H9 (cell line): Measurements from ENCODE around the gene TMEM30B. TPM values are rescaled to one million over a fixed set of nuclear protein-coding genes. Genes with fewer than 3 reads are reported as not detected.

ENCODE experiments used
- DNase-seq: peaks from one replicate; pipeline ENCODE4 v3.0.0-alpha.2; 2017
- H2AFZ ChIP-seq: one replicate; pipeline ENCODE4 v1.6.1; 2013; ENCODE audit warnings: mild to moderate bottlenecking, low read length, control low read depth, moderate library complexity
- H2AK5ac ChIP-seq: 2 replicates; pipeline ENCODE4 v1.6.1; 2013; ENCODE audit warnings: low read length, control low read depth, mixed read lengths; ENCODE audit not compliant: insufficient read length
- H2BK120ac ChIP-seq: one replicate; pipeline ENCODE4 v1.6.1; 2013; ENCODE audit warnings: low read depth, mild to moderate bottlenecking, low read length, control low read depth, inconsistent platforms; ENCODE audit not compliant: poor library complexity, severe bottlenecking
- H2BK12ac ChIP-seq: 2 replicates; pipeline ENCODE4 v1.6.1; 2013; ENCODE audit warnings: low read length, control low read depth, mixed read lengths, low read depth; ENCODE audit not compliant: insufficient read length
- H2BK15ac ChIP-seq: 2 replicates; pipeline ENCODE4 v1.6.1; 2013; ENCODE audit warnings: low read depth, low read length, control low read depth
- H2BK20ac ChIP-seq: one replicate; pipeline ENCODE4 v1.6.1; 2013; ENCODE audit warnings: low read depth, mild to moderate bottlenecking, low read length, control low read depth, inconsistent platforms; ENCODE audit not compliant: poor library complexity, severe bottlenecking
- H2BK5ac ChIP-seq: 2 replicates; pipeline ENCODE4 v1.6.1; 2013; ENCODE audit warnings: low read length, control low read depth, mixed read lengths; ENCODE audit not compliant: insufficient read length
- H3K14ac ChIP-seq: 2 replicates; pipeline ENCODE4 v1.6.1; 2013; ENCODE audit warnings: low read length, control low read depth; ENCODE audit not compliant: insufficient read depth
- H3K18ac ChIP-seq: 2 replicates; pipeline ENCODE4 v1.6.1; 2013; ENCODE audit warnings: low read depth, mild to moderate bottlenecking, mixed read lengths, low read length, control low read depth; ENCODE audit not compliant: insufficient read length
- H3K23ac ChIP-seq: 2 replicates; pipeline ENCODE4 v1.6.1; 2013; ENCODE audit warnings: low read length, control low read depth, mixed read lengths, low read depth; ENCODE audit not compliant: insufficient read length
- H3K23me2 ChIP-seq: 2 replicates; pipeline ENCODE4 v1.6.1; 2013; ENCODE audit warnings: low read depth, mild to moderate bottlenecking, mixed read lengths, low read length, control low read depth; ENCODE audit not compliant: insufficient read length, poor library complexity, severe bottlenecking
- H3K27ac ChIP-seq: 2 replicates; pipeline ENCODE4 v1.5.1; 2013; ENCODE audit warnings: low read length, control low read depth, mixed read lengths, low read depth; ENCODE audit not compliant: insufficient read length
- H3K27me3 ChIP-seq: 2 replicates; pipeline ENCODE4 v1.6.1; 2013; ENCODE audit warnings: low read length, control low read depth, inconsistent platforms; ENCODE audit not compliant: insufficient read depth
- H3K4ac ChIP-seq: 2 replicates; pipeline ENCODE4 v1.6.1; 2013; ENCODE audit warnings: low read depth, mild to moderate bottlenecking, control low read depth, inconsistent platforms, low read length, moderate library complexity
- H3K4me1 ChIP-seq: 2 replicates; pipeline ENCODE4 v1.6.1; 2013; ENCODE audit warnings: low read length, control low read depth, inconsistent platforms; ENCODE audit not compliant: insufficient read depth
- H3K4me2 ChIP-seq: 2 replicates; pipeline ENCODE4 v1.6.1; 2013; ENCODE audit warnings: low read length, control low read depth, mixed read lengths; ENCODE audit not compliant: insufficient read length, insufficient read depth
- H3K56ac ChIP-seq: 2 replicates; pipeline ENCODE4 v1.6.1; 2013; ENCODE audit warnings: low read depth, mild to moderate bottlenecking, mixed read lengths, low read length, control low read depth; ENCODE audit not compliant: insufficient read length
- H3K79me1 ChIP-seq: 2 replicates; pipeline ENCODE4 v1.6.1; 2013; ENCODE audit warnings: low read depth, mild to moderate bottlenecking, moderate library complexity, low read length, control low read depth, inconsistent platforms; ENCODE audit not compliant: insufficient read depth, poor library complexity, severe bottlenecking
- H3K79me2 ChIP-seq: 2 replicates; pipeline ENCODE4 v1.6.1; 2013; ENCODE audit warnings: low read length, control low read depth, inconsistent platforms; ENCODE audit not compliant: insufficient read depth
- H3K9ac ChIP-seq: 2 replicates; pipeline ENCODE4 v1.6.1; 2013; ENCODE audit warnings: low read length, control low read depth, mixed read lengths; ENCODE audit not compliant: insufficient read length; ENCODE audit errors: extremely low read depth
- H3K9me3 ChIP-seq: one replicate; pipeline ENCODE4 v1.6.1; 2013; ENCODE audit warnings: low read depth, low read length, inconsistent platforms; ENCODE audit not compliant: control insufficient read depth
- H3T11ph ChIP-seq: one replicate; pipeline ENCODE4 v1.6.1; 2013; ENCODE audit warnings: mild to moderate bottlenecking, low read length, control low read depth, inconsistent platforms
- H4K20me1 ChIP-seq: one replicate; pipeline ENCODE4 v1.6.1; 2013; ENCODE audit not compliant: control insufficient read depth, insufficient read length, insufficient read depth
- H4K5ac ChIP-seq: 2 replicates; pipeline ENCODE4 v1.6.1; 2013; ENCODE audit warnings: low read depth, mild to moderate bottlenecking, mixed read lengths, low read length, control low read depth; ENCODE audit not compliant: insufficient read length
- H4K8ac ChIP-seq: replicated peaks from 2 replicates; pipeline ENCODE4 v1.6.1; 2013; ENCODE audit warnings: low read length, control low read depth, mixed read lengths, low read depth; ENCODE audit not compliant: insufficient read length
- H4K91ac ChIP-seq: 2 replicates; pipeline ENCODE4 v1.6.1; 2013; ENCODE audit warnings: low read depth, mild to moderate bottlenecking, moderate library complexity, mixed read lengths, low read length, control low read depth; ENCODE audit not compliant: insufficient read length
- H3K27ac Mint-ChIP-seq, 3 experiments: 2 replicates in 2 of 3; 3 replicates in 1 of 3; pipeline ENCODE4 v1.8.0; 2020 to 2021; ENCODE audit warnings: mixed read lengths in 3 of 3, mild to moderate bottlenecking in 1 of 3, moderate library complexity in 1 of 3
- H3K27me3 Mint-ChIP-seq: 2 replicates; pipeline ENCODE4 v1.8.0; 2021; ENCODE audit warnings: low read depth, mild to moderate bottlenecking, moderate library complexity, mixed read lengths
- H3K36me3 Mint-ChIP-seq, 3 experiments: 2 replicates in 2 of 3; 3 replicates in 1 of 3; pipeline ENCODE4 v1.8.0; 2020 to 2021; ENCODE audit warnings: low read depth in 3 of 3, mixed read lengths in 3 of 3; ENCODE audit not compliant: insufficient read depth in 1 of 3
- H3K4me1 Mint-ChIP-seq, 2 experiments: 2 replicates each; pipeline ENCODE4 v1.8.0; 2020; ENCODE audit warnings: mixed read lengths in 2 of 2
- H3K4me3 Mint-ChIP-seq, 2 experiments: 2 replicates in 1 of 2; 3 replicates in 1 of 2; pipeline ENCODE4 v1.8.0; 2020 to 2021; ENCODE audit warnings: mild to moderate bottlenecking in 2 of 2, mixed read lengths in 2 of 2, moderate library complexity in 1 of 2
- H3K9me3 Mint-ChIP-seq, 2 experiments: 2 replicates in 1 of 2; 3 replicates in 1 of 2; pipeline ENCODE4 v1.8.0; 2020; ENCODE audit warnings: mild to moderate bottlenecking in 2 of 2, mixed read lengths in 2 of 2, moderate library complexity in 1 of 2
- WGBS: extraction: QIAGEN DNeasy Blood & Tissue Kit; methylation state at CpG from one replicate; pipeline ENCODE4 v1.1.7; 2013; ENCODE audit warnings: missing lambda C conversion rate, low lambda C conversion rate, mixed read lengths; ENCODE audit not compliant: insufficient read length; ENCODE audit errors: extremely low coverage; 5-methylcytosine and 5-hydroxymethylcytosine counted together
- long read RNA-seq: library from polyadenylated mRNA; unstranded; transcript quantifications from one replicate; pipeline ENCODE4 v2.0.0, GENCODE V29; 2020
- total RNA-seq: library from RNA; stranded (reverse); gene quantifications from 2 replicates; pipeline ENCODE4 v1.2.1, GENCODE V29; 2021
- TF ChIP-seq, protein P1 (sequence below): fragments of 200-600 bp; sonication (generic); conservative IDR thresholded peaks from 3 replicates; pipeline ENCODE4 v1.8.0; 2021; ENCODE audit warnings: antibody characterized with exemption, mild to moderate bottlenecking

The TMEM30B gene, protein sequence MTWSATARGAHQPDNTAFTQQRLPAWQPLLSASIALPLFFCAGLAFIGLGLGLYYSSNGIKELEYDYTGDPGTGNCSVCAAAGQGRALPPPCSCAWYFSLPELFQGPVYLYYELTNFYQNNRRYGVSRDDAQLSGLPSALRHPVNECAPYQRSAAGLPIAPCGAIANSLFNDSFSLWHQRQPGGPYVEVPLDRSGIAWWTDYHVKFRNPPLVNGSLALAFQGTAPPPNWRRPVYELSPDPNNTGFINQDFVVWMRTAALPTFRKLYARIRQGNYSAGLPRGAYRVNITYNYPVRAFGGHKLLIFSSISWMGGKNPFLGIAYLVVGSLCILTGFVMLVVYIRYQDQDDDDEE
- total RNA-seq: 11.8 and 12.2 TPM in 2 replicates
- long read RNA-seq, full-length matches to known transcripts: 11 of 11 reads
- long read RNA-seq, partial matches to known transcripts: 0 of 11 reads
- long read RNA-seq, other reads (novel, unspliced or antisense): 0 of 11 reads

DNA sequence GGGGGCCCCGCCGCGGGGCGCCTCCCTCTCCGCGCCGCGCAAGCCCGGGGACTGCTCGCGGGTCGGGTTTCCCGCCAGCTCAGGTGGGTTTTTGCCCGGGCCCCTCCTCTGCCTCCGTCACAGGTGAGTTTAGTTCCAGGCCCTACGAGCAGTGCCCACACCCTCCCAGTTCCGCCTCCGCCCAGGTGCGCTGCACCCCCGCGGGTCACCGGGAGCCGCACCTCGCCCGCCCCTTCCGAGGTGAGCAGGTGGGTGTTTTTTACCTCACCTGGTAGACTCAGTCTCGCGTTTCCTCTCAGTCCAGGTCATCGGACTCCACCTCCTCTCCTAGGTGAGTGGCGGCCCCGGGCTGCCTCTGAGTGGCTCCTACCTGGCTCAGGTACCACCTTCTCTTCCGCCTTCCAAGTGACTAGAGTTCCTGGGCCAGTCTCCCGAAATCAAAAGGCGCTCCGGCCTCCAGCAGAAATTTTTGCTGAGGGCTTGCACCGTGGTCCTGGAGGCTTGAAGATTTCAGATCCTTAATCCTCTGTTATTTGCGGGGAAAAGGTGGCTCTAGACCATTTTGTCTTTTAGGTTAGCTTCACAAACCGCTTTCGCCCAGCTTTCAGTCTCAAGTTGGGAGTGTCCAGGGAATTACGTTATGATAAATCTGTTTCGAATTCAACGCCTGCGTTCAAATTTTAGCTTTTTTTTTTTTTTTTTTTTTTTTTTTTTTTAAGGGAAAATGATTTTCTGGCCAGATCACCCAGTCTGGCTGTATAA lies at the start of gene TMEM30B:
TSS of gene TMEM30B (minus strand) at position 153 of the 762 bp plus-strand sequence. CDS start 191 bp downstream, outside the sequence.
- no CpG with 5 or more reads among the region's 43 CpGs for WGBS
- peak within 1 kb of the TSS; percentile 76 to 85 for H3K4me3 Mint-ChIP-seq

More for the DNA sequence above, at the start of gene TMEM30B:
- Histone ChIP-seq H3K27ac (no peak within 1 kb of the TSS), H4K5ac (no peak within 1 kb of the TSS), H3T11ph (no peak within 1 kb of the TSS), H2BK15ac (no peak within 1 kb of the TSS), H2AFZ (no peak within 1 kb of the TSS), H3K9me3 (no peaks in the 10 kb centered on the region), H3K23me2 (peaks cover 11% of the 10 kb centered on the region), H2BK12ac (no peak within 1 kb of the TSS), H3K14ac (no peak within 1 kb of the TSS; the same call in 1 of the 2 replicates), H3K4ac (no peak within 1 kb of the TSS), H4K8ac (no peak within 1 kb of the TSS), H4K91ac (no peak within 1 kb of the TSS), H4K20me1 (peaks cover 4% of the 10 kb centered on the region), H3K18ac (peak within 1 kb of the TSS; percentile 33), H3K56ac (no peak within 1 kb of the TSS), H3K79me2 (no peaks in the 10 kb centered on the region), H3K23ac (no peak within 1 kb of the TSS), H2BK5ac (no peak within 1 kb of the TSS), H3K4me1 (no peaks in the 10 kb centered on the region), H3K9ac (peak within 1 kb of the TSS; percentile 28), H3K4me2 (peak within 1 kb of the TSS; percentile 52), H2AK5ac (no peak within 1 kb of the TSS), H3K27me3 (no peaks in the 10 kb centered on the region; the same call in 1 of the 2 replicates), H3K79me1 (no peaks in the 10 kb centered on the region), H2BK120ac (no peak within 1 kb of the TSS), H2BK20ac (no peak within 1 kb of the TSS)
- H3K9me3 Mint-ChIP-seq: no peaks in the 10 kb centered on the region; a peak in 1 of 5 replicates
- H3K27me3 Mint-ChIP-seq: peaks cover 23% of the 10 kb centered on the region
- TF ChIP-seq, protein P1, sequence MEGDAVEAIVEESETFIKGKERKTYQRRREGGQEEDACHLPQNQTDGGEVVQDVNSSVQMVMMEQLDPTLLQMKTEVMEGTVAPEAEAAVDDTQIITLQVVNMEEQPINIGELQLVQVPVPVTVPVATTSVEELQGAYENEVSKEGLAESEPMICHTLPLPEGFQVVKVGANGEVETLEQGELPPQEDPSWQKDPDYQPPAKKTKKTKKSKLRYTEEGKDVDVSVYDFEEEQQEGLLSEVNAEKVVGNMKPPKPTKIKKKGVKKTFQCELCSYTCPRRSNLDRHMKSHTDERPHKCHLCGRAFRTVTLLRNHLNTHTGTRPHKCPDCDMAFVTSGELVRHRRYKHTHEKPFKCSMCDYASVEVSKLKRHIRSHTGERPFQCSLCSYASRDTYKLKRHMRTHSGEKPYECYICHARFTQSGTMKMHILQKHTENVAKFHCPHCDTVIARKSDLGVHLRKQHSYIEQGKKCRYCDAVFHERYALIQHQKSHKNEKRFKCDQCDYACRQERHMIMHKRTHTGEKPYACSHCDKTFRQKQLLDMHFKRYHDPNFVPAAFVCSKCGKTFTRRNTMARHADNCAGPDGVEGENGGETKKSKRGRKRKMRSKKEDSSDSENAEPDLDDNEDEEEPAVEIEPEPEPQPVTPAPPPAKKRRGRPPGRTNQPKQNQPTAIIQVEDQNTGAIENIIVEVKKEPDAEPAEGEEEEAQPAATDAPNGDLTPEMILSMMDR: no peak
- DNase-seq: peak; percentile 96
- peak within 1 kb of the TSS in 2 of 3 experiments; percentile 82 to 93; a peak in 4 of 7 replicates for H3K27ac Mint-ChIP-seq
- peaks cover 0 to 3% (median 2%) of the 10 kb centered on the region in 3 experiments; a peak in 1 of 7 replicates for H3K36me3 Mint-ChIP-seq
- peaks cover 15 to 17% of the 10 kb centered on the region in 2 experiments for H3K4me1 Mint-ChIP-seq
